ENCODE data around the gene MUC13.

GRCh38 chr3:124964387-124964786, 29.8 kb upstream of the MUC13 start:
- TF ChIP-seq CTCF (IDR thresholded peaks at IDR 0.05) (no peak), EZH2 (IDR thresholded peaks at IDR 0.05) (no peak), EZH2phosphoT487 (IDR thresholded peaks at IDR 0.05) (no peak)

All from neural progenitor cell (in vitro differentiated cells).